DMS79 (cell line): Measurements from ENCODE around the gene SLC39A3.

Experiments used
- DNase-seq: peaks from one replicate; lab custom pipeline; 2025; lab: John Stamatoyannopoulos, UW

The SLC39A3 gene

GRCh38 chr19:2703077-2703437 lies 36.8 kb downstream of the SLC39A3 start:
- DNase-seq = no peak

GRCh38 chr19:2702170-2703076 lies 37.4 kb downstream of the SLC39A3 start, which contains the start of gene GNG7:
TSS of gene GNG7 (minus strand) at chr19:2702694. CDS start at chr19:2520688, 182,006 bp downstream.
- no peak for DNase-seq

- no peak for DNase-seq
Observed at GRCh38 chr19:2701361-2702169, 38.3 kb downstream of the SLC39A3 start.

GRCh38 chr19:2700660-2701360 lies 39.0 kb downstream of the SLC39A3 start:
- no peak for DNase-seq

GRCh38 chr19:2699413-2700140 lies 40.2 kb downstream of the SLC39A3 start:
- no peak for DNase-seq

GRCh38 chr19:2694196-2694595 lies 45.6 kb downstream of the SLC39A3 start:
- no peak for DNase-seq

- no peak for DNase-seq
Observed at GRCh38 chr19:2693492-2694160, 46.2 kb downstream of the SLC39A3 start.

- no peak for DNase-seq
Observed at GRCh38 chr19:2691951-2692350, 47.9 kb downstream of the SLC39A3 start.

GRCh38 chr19:2690856-2691255 lies 49.0 kb downstream of the SLC39A3 start:
- DNase-seq = no peak

- no peak for DNase-seq
Observed at GRCh38 chr19:2686360-2686759, 53.5 kb downstream of the SLC39A3 start.

GRCh38 chr19:2685204-2685704 lies 54.6 kb downstream of the SLC39A3 start:
- DNase-seq = no peak

GRCh38 chr19:2683430-2684003 lies 56.3 kb downstream of the SLC39A3 start:
- DNase-seq = no peak
